Pons (tissue), 1 donor: ENCODE data around the gene N4BP3.

ENCODE experiments used
- DNase-seq: peaks from one replicate; pipeline ENCODE4 v3.0.0-alpha.2; 2016; ENCODE audit warnings: low spot score

The N4BP3 gene

DNA sequence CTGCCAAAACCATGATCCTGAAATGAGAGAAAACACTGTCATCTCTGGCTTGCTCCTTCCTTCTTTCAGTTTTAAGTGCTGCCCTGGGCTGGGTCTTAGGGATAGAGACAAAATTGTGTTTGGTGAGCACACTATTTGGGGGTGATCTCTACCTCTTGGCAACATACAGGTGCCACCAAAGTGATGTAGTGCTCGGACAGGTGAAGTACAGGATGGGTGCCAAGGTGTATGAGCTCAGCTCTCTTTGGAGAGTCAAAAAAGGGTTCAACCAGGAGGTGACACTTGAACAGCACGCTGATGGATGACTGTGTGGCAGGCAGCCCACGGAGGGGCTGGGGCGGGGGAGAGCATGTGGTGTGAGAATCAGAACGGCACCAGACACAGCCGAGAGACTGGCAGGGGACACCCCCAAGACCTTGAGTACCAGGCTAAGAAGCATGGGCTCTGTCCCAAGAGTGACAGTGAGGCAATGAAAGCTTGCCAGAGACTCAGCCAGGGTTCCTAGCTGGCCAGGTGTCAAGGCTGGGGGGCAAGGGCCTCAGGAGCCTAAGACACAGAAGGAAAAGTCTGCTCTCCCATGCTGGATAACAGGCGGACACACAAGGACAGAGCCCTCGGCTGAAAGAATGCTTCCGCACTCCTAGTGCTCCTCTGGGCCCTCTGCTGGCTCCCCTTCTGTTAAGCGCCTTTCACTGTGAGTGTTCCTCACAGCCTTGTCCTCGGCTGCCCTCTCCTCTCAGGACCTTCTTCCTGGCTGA, 37.8 kb downstream of the N4BP3 start:
- DNase-seq: no peak

DNA sequence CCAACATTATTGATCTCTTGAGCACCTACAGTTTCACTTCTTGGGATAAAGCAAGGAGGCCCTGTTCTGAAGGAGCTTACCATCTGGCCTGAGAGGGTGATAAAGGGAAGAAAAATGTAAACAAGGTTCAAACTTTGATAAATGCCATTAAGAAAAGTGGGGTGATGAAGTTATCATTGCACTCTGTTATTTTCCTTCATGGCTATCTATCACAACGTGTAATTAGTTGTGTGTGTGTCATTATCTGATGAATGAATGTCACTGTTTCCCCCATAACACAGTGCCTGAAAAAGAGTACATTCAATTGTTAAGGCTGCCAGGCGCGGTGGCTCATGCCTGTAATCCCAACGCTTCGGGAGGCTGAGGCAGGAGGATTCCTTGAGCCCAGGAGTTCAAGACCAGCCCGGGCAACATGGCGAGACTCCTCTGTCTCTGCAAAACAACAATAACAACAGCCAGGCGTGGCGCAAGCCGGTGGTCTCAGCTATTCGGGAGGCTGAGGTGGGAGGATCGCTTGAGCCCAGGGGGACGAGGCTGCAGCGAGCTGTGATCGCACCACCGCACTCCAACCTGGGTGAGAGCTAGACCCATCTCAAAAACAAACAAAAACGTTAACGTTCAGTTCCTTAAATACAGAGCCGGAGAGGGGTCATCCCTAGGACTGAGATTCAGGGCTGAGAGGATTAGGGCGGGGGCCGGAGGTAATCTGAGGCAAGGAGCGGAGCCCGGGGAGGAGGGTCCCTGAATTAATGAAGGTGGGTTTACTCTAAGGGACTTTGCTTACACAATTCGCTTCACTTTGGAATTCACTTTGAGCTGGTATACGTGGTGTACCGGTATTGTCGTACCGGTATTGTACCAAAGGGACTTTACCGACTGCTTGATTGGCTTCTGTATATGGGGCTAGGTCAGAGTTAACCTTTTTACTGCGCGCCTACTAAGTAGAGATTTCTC, 39.4 kb downstream of the N4BP3 start:
- DNase-seq: no peak

DNA sequence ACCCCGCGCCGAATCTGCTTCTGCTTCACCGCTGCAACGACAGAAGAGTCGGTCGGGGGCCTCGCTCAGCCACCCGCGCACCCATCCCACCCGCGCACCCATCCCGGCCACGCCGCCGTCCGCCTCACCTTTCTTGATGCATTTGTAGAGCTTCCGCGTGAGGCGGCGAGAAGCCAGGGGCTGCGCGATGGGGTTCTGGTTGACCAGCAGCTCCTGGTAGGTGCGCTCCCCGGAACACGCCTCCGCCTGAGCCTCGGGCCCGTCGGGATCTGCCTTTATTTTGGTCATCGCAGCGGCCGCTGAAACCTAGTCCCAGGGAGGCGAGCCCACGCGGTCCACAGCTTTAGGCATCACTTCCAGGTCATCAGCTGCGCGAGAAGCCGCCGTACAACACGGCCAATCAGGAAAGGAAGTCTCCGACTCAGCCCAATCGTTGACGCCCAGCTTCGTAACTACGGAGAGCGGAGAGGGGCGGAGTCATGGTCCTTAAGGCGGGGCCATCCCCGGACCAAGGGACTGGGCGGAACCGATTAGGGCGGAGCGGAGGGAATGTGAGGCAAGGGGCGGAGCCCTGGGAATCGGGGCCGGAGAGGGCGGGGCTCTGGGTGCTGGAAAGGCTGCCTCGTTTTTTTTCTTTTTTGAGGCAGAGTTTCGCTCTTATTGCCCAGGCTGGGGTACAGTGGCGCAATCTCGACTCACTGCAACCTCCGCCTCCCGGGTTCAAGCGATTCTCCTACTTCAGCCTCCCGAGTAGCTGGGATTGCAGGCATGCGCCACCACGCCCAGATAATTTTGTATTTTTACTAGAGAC, 40.4 kb downstream of the N4BP3 start, which contains the start of gene NHP2:
Gene NHP2 (minus strand): TSS at position 356 of the 811 bp plus-strand sequence. CDS start 68 bp downstream, at position 288.
- peak; percentile 99 for DNase-seq

DNA sequence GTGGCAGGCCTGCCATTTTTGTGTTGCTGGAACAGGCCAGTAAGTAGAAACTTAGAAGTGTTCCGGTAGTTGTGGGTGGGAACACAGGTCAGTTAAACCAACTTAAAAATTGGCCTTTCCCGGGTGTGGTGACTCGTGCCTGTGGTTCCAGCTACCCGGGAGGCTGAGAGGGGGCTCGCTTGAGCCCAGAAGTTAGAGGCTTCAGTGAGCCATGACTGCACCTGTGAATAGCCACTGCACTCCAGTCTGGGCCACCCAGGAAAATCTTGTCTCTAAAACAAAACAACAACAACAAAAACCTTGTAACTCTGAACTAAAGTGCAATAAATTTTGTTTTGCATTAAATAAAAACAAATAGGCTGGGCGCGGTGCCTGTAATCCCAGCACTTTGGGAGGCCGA, 41.7 kb downstream of the N4BP3 start:
- DNase-seq: no peak

DNA sequence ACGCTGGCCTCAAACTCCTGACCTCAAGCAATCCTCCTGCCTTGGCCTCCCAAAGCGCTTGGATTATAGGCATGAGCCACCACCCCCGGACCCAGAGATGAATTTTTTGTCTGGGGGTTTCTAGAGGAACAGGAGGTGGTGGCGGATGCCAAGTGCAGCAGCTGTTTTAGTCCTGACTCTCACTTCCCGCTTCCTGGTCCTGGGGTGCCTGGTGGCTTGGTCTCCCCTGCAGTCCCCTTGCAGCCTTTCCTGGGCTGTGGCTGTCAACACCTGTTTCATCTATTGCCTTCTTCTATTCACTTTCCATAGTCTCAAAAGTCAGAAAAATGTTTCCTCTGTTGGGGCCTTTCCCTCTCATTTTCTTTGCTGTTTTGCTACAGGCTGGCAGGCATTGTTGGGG, 46.8 kb downstream of the N4BP3 start:
- no peak for DNase-seq

- no peak for DNase-seq
Observed at GRCh38 chr5:178162481-178162880, 49.1 kb downstream of the N4BP3 start.

GRCh38 chr5:178163772-178164735, 50.7 kb downstream of the N4BP3 start:
- peak; percentile 65 for DNase-seq

GRCh38 chr5:178165581-178165980, 52.2 kb downstream of the N4BP3 start:
- DNase-seq: no peak

GRCh38 chr5:178170455-178170854, 57.1 kb downstream of the N4BP3 start:
- no peak for DNase-seq

- no peak for DNase-seq
Observed at GRCh38 chr5:178174456-178174855, 61.1 kb downstream of the N4BP3 start.
